Breast epithelium (tissue), 3 donors: ENCODE data around the gene VPS51.

Source experiments
- CTCF ChIP-seq, 3 donors: fragments of 450-650 bp; IDR thresholded peaks; one replicate each; pipeline ENCODE4 v1.5.1; 2016 to 2017; ENCODE audit warnings: antibody characterized with exemption in 3 of 3, mild to moderate bottlenecking in 3 of 3, moderate library complexity in 3 of 3
- POLR2A ChIP-seq: fragments of 450-650 bp; IDR thresholded peaks from one replicate; pipeline ENCODE4 v1.6.1; 2016; ENCODE audit warnings: antibody characterized with exemption, mild to moderate bottlenecking, moderate library complexity
- POLR2AphosphoS5 ChIP-seq, 3 donors: sonication (generic); formaldehyde crosslinking; IDR thresholded peaks; one replicate each; pipeline ENCODE4 v1.6.1; 2017; ENCODE audit warnings: antibody characterized with exemption in 3 of 3

GRCh38 chr11:65115361-65116082, 19.5 kb downstream of the VPS51 start:
- no peak for TF ChIP-seq POLR2A
- TF ChIP-seq CTCF (IDR thresholded peaks at IDR 0.05), result no peak
- TF ChIP-seq POLR2AphosphoS5 (IDR thresholded peaks at IDR 0.05), result no peak
